Hindlimb muscle (tissue), 1 donor: ENCODE data around the gene MYL12A. TPM values are rescaled to one million over a fixed set of nuclear protein-coding genes. Genes with fewer than 3 reads are reported as not detected.
"Not testable (repeated sequence)": the region's sequence is repeated elsewhere in the genome, so short reads cannot be mapped to it uniquely, and the experiment has no call there.

Experiments used
- DNase-seq: peaks from one replicate; pipeline ENCODE4 v3.0.0-alpha.2; 2013
- polyA plus RNA-seq: library from polyadenylated mRNA; unstranded; fragments of 120-200 nt; gene quantifications from one replicate; pipeline ENCODE4 v1.2.1, GENCODE V29; 2013; ENCODE audit not compliant: insufficient read length

Gene MYL12A
- 491 TPM for polyA plus RNA-seq

GRCh38 chr18:3247240-3248061 lies at the start of gene MYL12A:
Gene MYL12A (plus strand): TSS chr18:3247801. CDS start chr18:3253248, 5,447 bp downstream.
- DNase-seq = peak; percentile 98

GRCh38 chr18:3198260-3198860 lies 49.2 kb upstream of the MYL12A start:
- DNase-seq = not testable (repeated sequence)

- no peak for DNase-seq
Observed at GRCh38 chr18:3199942-3200645, 47.5 kb upstream of the MYL12A start.

GRCh38 chr18:3205239-3205638 lies 42.4 kb upstream of the MYL12A start:
- no peak for DNase-seq

- DNase-seq = no peak
Observed at GRCh38 chr18:3207565-3207964, 40.0 kb upstream of the MYL12A start.

- DNase-seq = no peak
Observed at GRCh38 chr18:3209859-3210569, 37.6 kb upstream of the MYL12A start.

- no peak for DNase-seq
Observed at GRCh38 chr18:3211236-3211992, 36.2 kb upstream of the MYL12A start.

GRCh38 chr18:3212657-3213056 lies 34.9 kb upstream of the MYL12A start:
- peak; percentile 32 for DNase-seq

GRCh38 chr18:3213300-3214059 lies 34.1 kb upstream of the MYL12A start:
- DNase-seq = no peak

- no peak for DNase-seq
Observed at GRCh38 chr18:3214855-3215637, 32.6 kb upstream of the MYL12A start.

GRCh38 chr18:3216987-3217386 lies 30.6 kb upstream of the MYL12A start:
- DNase-seq = no peak

GRCh38 chr18:3217948-3218647 lies 29.5 kb upstream of the MYL12A start:
- no peak for DNase-seq

GRCh38 chr18:3218819-3219218 lies 28.8 kb upstream of the MYL12A start:
- DNase-seq = no peak

- peak; percentile 24 for DNase-seq
Observed at GRCh38 chr18:3219241-3219630, 28.4 kb upstream of the MYL12A start.

GRCh38 chr18:3219631-3220335 lies 27.8 kb upstream of the MYL12A start, which contains the start of gene MYOM1:
Gene MYOM1 (minus strand): TSS chr18:3219968. CDS start chr18:3215223, 4,745 bp downstream.
- peak; percentile 26 for DNase-seq

- DNase-seq = not testable (repeated sequence)
Observed at GRCh38 chr18:3220868-3221267, 26.7 kb upstream of the MYL12A start.

GRCh38 chr18:3221496-3221895 lies 26.1 kb upstream of the MYL12A start:
- no peak for DNase-seq

- no peak for DNase-seq
Observed at GRCh38 chr18:3223356-3223755, 24.2 kb upstream of the MYL12A start.

- no peak for DNase-seq
Observed at GRCh38 chr18:3224223-3224622, 23.4 kb upstream of the MYL12A start.
